Vagina (tissue), 2 donors: ENCODE results near the gene TBCB. TPM values are rescaled to one million over a fixed set of nuclear protein-coding genes. Genes with fewer than 3 reads are reported as not detected.
"Not testable (repeated sequence)": the region's sequence is repeated elsewhere in the genome, so short reads cannot be mapped to it uniquely, and the experiment has no call there.

Experiments used
- DNase-seq, 2 donors: peaks; one replicate each; pipeline ENCODE4 v3.0.0-alpha.2; 2017; ENCODE audit errors: extremely low spot score in 2 of 2
- H3K27ac ChIP-seq: fragments of 200-600 bp; sonication (generic); one replicate; pipeline ENCODE4 v1.5.1; 2019
- H3K27me3 ChIP-seq: fragments of 200-600 bp; sonication (generic); one replicate; pipeline ENCODE4 v1.5.1; 2019
- H3K36me3 ChIP-seq, 2 donors: fragments of 200-600 bp; sonication (generic); one replicate each; pipeline ENCODE4 v1.5.1; 2017 to 2019
- H3K4me1 ChIP-seq: fragments of 200-600 bp; sonication (generic); one replicate; pipeline ENCODE4 v1.5.1; 2019
- H3K4me3 ChIP-seq, 2 donors: fragments of 200-600 bp; sonication (generic); 1 replicate in 1 of 2; 2 replicates in 1 of 2; pipeline ENCODE4 v1.5.1; 2016 to 2019
- H3K9me3 ChIP-seq: fragments of 200-600 bp; sonication (generic); one replicate; pipeline ENCODE4 v1.5.1; 2019
- CTCF ChIP-seq, 3 experiments: fragments of 450-650 bp in 2 of 3; fragments of 200-600 bp in 1 of 3; sonication (generic) in 1 of 3; IDR thresholded peaks; one replicate each; pipeline ENCODE4 v1.5.1; 2017 to 2019; ENCODE audit warnings: antibody characterized with exemption in 3 of 3, mild to moderate bottlenecking in 2 of 3, moderate library complexity in 2 of 3
- POLR2A ChIP-seq, 2 donors: fragments of 450-650 bp; IDR thresholded peaks; one replicate each; pipeline ENCODE4 v1.6.1; 2017; ENCODE audit warnings: antibody characterized with exemption in 2 of 2, mild to moderate bottlenecking in 2 of 2, moderate library complexity in 2 of 2
- POLR2AphosphoS5 ChIP-seq, 2 donors: sonication (generic); formaldehyde crosslinking; IDR thresholded peaks; one replicate each; pipeline ENCODE4 v1.9.0; 2017; ENCODE audit warnings: antibody characterized with exemption in 2 of 2, mild to moderate bottlenecking in 2 of 2, low read depth in 1 of 2; ENCODE audit not compliant: insufficient read depth in 1 of 2
- intact Hi-C: fragments of 100-400 bp; cut with DNase I; formaldehyde crosslinking; loops from one replicate; pipeline ENCODE4 v1.15.1; 2023
- total RNA-seq: library from RNA; depleted of rRNA; stranded (reverse); fragments of >200 nt; gene quantifications from one replicate; pipeline ENCODE4 v1.2.3, GENCODE V29; 2016

Gene TBCB
- 105 TPM for total RNA-seq

- Histone ChIP-seq H3K9me3 (no peaks in the 10 kb centered on the region), H3K4me3 (peak within 1 kb of the TSS; percentile 91 to 93), H3K27ac (peak within 1 kb of the TSS; percentile 87), H3K4me1 (peaks cover 34% of the 10 kb centered on the region), H3K36me3 (peaks cover 0 to 37% of the 10 kb centered on the region in 2 donors), H3K27me3 (no peaks in the 10 kb centered on the region)
- peak in 1 of 2 donors; percentile 31 for TF ChIP-seq POLR2A (IDR thresholded peaks at IDR 0.05)
- TF ChIP-seq CTCF (IDR thresholded peaks at IDR 0.05) = no peak
- no peak for TF ChIP-seq POLR2AphosphoS5 (IDR thresholded peaks at IDR 0.05; ENCODE audit: insufficient read depth in 1 of 2, low read depth in 1 of 2)
- peak in 1 of 2 donors; percentile 90 for DNase-seq
- intact Hi-C loops = loop anchor here (10.0 kb wide), 1 partner anchor 61 kb away; the partner anchor contains the start of genes THAP8 and WDR62
These were observed at the start of gene TBCB for GRCh38 chr19:36115453-36116343. TBCB (plus strand) TSS chr19:36115468; CDS start chr19:36115561, 93 bp downstream.

GRCh38 chr19:36067681-36068080 is 47.6 kb upstream of the TBCB start:
- Histone ChIP-seq H3K27ac (no peak overlapping the region), H3K4me3 (no peak overlapping the region), H3K27me3 (no peaks in the 10 kb centered on the region), H3K36me3 (no peaks in the 10 kb centered on the region), H3K9me3 (no peaks in the 10 kb centered on the region), H3K4me1 (peaks cover 8% of the 10 kb centered on the region)
- intact Hi-C loops = no loop called here
- no peak for DNase-seq
- TF ChIP-seq CTCF (IDR thresholded peaks at IDR 0.05) = no peak
- no peak for TF ChIP-seq POLR2A (IDR thresholded peaks at IDR 0.05)
- no peak for TF ChIP-seq POLR2AphosphoS5 (IDR thresholded peaks at IDR 0.05; ENCODE audit: insufficient read depth in 1 of 2, low read depth in 1 of 2)

- H3K9me3 ChIP-seq, H3K4me1 ChIP-seq, H3K27me3 ChIP-seq, intact Hi-C loops, H3K4me3 ChIP-seq, DNase-seq, H3K27ac ChIP-seq, H3K36me3 ChIP-seq: not testable (repeated sequence)
These were observed 46.3 kb upstream of the TBCB start for GRCh38 chr19:36068810-36069499.

- Histone ChIP-seq H3K4me1 (peaks cover 8% of the 10 kb centered on the region), H3K9me3 (no peaks in the 10 kb centered on the region), H3K27me3 (no peaks in the 10 kb centered on the region), H3K4me3 (no peak overlapping the region), H3K36me3 (no peaks in the 10 kb centered on the region), H3K27ac (no peak overlapping the region)
- TF ChIP-seq CTCF (IDR thresholded peaks at IDR 0.05) (no peak), POLR2A (IDR thresholded peaks at IDR 0.05) (no peak), POLR2AphosphoS5 (IDR thresholded peaks at IDR 0.05; ENCODE audit: insufficient read depth in 1 of 2, low read depth in 1 of 2) (no peak)
- DNase-seq = no peak
- intact Hi-C loops = no loop called here
These were observed 43.2 kb upstream of the TBCB start for GRCh38 chr19:36072081-36072480.

- no peaks in the 10 kb centered on the region for H3K36me3 ChIP-seq
- TF ChIP-seq CTCF (IDR thresholded peaks at IDR 0.05) (no peak), POLR2A (IDR thresholded peaks at IDR 0.05) (no peak), POLR2AphosphoS5 (IDR thresholded peaks at IDR 0.05; ENCODE audit: insufficient read depth in 1 of 2, low read depth in 1 of 2) (no peak)
- no peaks in the 10 kb centered on the region for H3K27me3 ChIP-seq
- H3K27ac ChIP-seq = no peak overlapping the region
- no peak overlapping the region for H3K4me3 ChIP-seq
- no peaks in the 10 kb centered on the region for H3K9me3 ChIP-seq
- peaks cover 8% of the 10 kb centered on the region for H3K4me1 ChIP-seq
- intact Hi-C loops = no loop called here
- no peak for DNase-seq
These were observed 42.0 kb upstream of the TBCB start for GRCh38 chr19:36073121-36073876.
